Measurements from ENCODE around the gene RASGRP2. TPM values are rescaled to one million over a fixed set of nuclear protein-coding genes. Genes with fewer than 3 reads are reported as not detected.
A peak's percentile ranks its signal among the peaks of the same experiment; 100 is the strongest.

Gene RASGRP2
- total RNA-seq, 2 experiments from 2014 or later, result 159 to 162 TPM

DNA sequence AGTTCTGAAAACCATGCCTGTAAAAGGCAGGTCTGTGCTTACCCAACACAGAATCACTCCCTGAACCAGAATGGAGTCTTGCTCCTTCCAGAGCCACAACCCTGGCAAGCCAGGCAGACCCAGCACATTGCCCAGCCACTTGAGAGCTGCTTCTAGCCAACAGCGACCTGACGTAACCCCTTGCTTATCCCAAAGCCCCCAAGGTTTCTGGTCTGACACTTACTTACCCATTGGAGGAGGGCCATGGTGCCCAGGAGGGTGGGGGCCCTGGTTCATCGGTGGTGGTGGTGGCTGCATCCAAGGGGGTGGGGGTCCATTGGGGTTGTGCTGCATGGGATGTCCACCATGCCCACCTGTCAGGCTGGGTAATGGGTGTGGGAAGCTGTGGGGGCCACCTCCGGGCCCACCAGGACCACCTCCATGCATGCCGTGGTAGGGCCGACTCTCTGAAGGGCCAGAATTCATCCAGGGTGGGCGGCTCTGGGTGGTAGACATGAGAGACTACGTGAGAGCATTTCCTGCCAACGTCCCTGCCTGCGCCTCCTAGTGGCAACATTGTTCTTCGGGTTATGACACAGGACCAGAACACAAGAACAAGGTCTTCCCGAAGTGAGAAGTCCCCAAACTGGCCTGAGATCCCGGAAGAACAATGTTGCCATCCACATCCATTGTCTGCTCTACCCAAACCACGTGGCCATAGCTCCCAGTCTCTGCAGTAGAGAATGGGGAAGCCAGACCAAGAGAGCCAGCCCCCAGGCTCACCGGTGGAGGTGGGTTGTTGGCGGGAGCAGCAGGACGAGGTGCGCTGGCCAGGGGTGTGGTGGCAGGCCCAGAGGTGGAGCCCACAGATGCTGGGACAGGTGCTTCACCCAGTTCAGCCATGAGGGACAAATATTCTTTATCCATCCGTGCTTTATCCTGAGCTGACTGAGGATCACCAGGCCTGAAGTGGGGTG lies 23.7 kb upstream of the RASGRP2 start:
- H3K4me1 Mint-ChIP-seq, result peaks cover 67% of the 10 kb centered on the region
- no peaks in the 10 kb centered on the region for H3K9me3 Mint-ChIP-seq
- peak overlapping the region; percentile 39 for H3K4me3 Mint-ChIP-seq
- ATAC-seq (ENCODE audit: low read depth) (peak; percentile 30), DNase-seq (peak; percentile 81)
- POLR2A ChIA-PET, result interaction anchor here (10.4 to 14.2 kb wide), 2 partner anchors 7 to 23 kb away, joined by 157 to 278 read pairs; partner anchors contain the start of genes RASGRP2 and SF1
- H3K36me3 Mint-ChIP-seq, result peaks cover 56% of the 10 kb centered on the region
- H3K27me3 Mint-ChIP-seq, result no peaks in the 10 kb centered on the region
- peak overlapping the region; percentile 70 for H3K27ac Mint-ChIP-seq

DNA sequence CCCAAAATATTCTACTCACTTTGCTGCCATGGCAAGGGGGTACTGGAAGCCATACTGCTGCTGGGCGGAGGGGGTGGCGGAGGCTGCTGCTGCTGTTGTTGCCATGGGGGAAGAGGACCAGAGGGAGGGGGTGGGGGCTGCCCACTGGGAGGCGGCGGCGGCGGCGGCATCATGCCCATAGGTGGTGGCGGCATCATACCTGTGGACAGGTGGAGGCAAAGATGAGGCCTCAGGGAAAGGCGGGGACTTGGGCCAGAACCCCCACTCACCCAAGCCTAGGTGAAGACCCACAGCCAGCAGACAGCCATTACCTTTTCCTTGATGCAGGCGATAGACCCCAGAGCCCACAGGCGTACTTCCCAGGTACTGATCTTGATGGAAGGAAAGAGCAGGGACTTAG lies 22.9 kb upstream of the RASGRP2 start:
- peak overlapping the region; percentile 8 for H3K4me3 Mint-ChIP-seq
- ATAC-seq (ENCODE audit: low read depth) (no peak), DNase-seq (peak; percentile 26)
- no peaks in the 10 kb centered on the region for H3K9me3 Mint-ChIP-seq
- no peaks in the 10 kb centered on the region for H3K27me3 Mint-ChIP-seq
- H3K27ac Mint-ChIP-seq, result peak overlapping the region; percentile 19
- H3K4me1 Mint-ChIP-seq, result peaks cover 66% of the 10 kb centered on the region
- peaks cover 51% of the 10 kb centered on the region for H3K36me3 Mint-ChIP-seq
- POLR2A ChIA-PET, result interaction anchor here (10.4 to 14.2 kb wide), 2 partner anchors 8 to 22 kb away, joined by 157 to 278 read pairs; partner anchors contain the start of genes RASGRP2 and SF1

DNA sequence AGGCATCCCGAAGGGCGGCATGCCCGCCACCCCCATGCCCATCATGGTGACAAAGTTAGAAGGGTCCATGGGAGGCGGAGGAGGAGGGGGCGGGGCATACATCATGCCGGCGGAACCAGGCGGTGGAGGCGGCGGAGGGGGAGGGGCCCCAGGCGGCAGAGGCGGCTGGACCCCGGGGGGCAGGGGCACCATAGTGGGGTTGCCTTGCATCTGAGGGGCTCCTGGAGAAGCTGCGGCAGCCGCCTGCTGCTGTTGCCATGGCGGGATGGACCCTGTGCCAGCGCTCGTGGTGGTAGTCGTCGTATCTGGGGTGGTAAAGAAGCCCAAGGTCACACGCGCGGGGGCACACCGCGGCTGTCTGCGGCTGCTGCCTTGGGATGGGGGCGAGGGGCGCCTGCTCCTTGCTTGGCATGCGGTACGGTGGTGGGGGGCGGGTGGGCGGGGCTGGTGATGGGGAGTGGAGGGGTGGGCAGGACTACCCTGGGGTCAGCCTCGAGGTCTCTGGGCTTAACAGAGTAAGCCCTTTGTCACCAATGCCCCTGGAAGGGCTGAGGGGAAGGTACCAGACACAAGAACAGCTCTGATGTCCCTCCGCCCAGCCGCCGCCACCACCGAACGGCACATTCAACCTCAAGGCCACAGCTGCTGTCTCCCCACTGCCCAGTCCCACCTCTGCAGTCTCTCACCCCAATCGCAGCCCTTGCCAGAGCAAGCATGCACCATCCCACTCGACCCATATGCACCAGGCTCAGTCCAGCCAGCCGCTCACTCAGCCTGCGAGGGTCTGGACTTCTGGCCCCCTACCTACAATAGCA lies 22.1 kb upstream of the RASGRP2 start:
- Mint-ChIP-seq H3K4me3 (peak overlapping the region; percentile 80), H3K27me3 (no peaks in the 10 kb centered on the region), H3K27ac (peak overlapping the region; percentile 88), H3K4me1 (peaks cover 66% of the 10 kb centered on the region), H3K9me3 (no peaks in the 10 kb centered on the region), H3K36me3 (peaks cover 51% of the 10 kb centered on the region)
- peak; percentile 32 for DNase-seq
- no peak for ATAC-seq (ENCODE audit: low read depth)
- POLR2A ChIA-PET, result interaction anchor here (0.6 to 14.2 kb wide), 4 partner anchors 9 to 444 kb away, joined by 3 to 278 read pairs (median 80); partner anchors contain the start of genes RASGRP2 and SF1

DNA sequence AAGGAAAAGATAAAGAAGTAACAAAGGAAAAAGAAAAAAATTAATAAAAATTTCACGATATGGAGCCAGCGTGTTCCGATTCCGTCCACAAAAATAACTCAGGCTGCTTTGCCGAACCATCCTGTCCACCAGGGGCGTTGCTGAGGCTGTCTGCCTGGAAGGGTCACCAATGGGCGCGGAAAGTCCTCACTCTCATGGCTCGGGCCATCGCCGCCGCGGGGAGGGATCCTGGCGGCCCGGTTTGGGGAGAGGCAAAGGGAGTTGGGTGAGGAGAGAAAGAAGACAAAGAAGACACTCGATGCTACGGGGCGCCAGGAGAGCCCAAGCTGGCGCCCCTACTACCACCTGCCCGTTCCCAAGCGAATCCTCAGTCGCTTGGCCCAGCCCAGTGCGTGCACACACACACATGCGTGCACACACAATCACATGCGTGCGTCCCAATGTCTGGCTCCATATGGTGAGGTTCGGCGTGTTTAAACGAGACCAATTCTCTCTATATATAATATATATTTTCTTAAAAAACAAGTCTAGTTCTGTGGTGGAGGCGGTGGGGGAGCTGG lies 21.4 kb upstream of the RASGRP2 start:
- H3K27ac Mint-ChIP-seq, result peak overlapping the region; percentile 88

DNA sequence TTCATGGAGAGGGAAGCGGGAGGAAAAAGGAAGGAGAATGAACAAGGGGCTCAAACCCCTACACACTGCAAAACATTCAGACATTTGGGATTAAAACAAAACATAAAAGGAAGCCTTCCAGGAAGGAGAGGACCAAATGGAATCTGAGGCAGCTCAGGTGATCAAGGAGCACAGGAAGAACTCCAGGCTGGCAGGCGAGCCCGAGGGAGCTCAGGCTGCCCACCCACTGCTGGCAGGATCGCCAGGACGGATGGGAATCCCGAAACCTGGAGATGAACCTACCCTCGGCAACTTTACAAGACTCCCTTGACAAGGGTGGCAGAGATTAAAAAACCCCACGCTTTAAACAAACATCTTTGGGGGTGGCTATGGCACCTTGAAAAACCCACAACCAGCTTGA lies 20.8 kb upstream of the RASGRP2 start:
- H3K36me3 Mint-ChIP-seq, result peaks cover 46% of the 10 kb centered on the region
- H3K4me3 Mint-ChIP-seq, result peak overlapping the region; percentile 80
- H3K27ac Mint-ChIP-seq, result peak overlapping the region; percentile 88
- POLR2A ChIA-PET, result interaction anchor here (1.0 to 14.2 kb wide), 7 partner anchors 10 to 734 kb away, joined by 3 to 278 read pairs (median 4); partner anchors contain the start of genes MALAT1, RASGRP2 and SF1
- ATAC-seq (ENCODE audit: low read depth), result no peak
- H3K4me1 Mint-ChIP-seq, result peaks cover 73% of the 10 kb centered on the region
- H3K9me3 Mint-ChIP-seq, result no peaks in the 10 kb centered on the region
- H3K27me3 Mint-ChIP-seq, result no peaks in the 10 kb centered on the region
- DNase-seq, result peak; percentile 32

More for the DNA sequence above, 21.4 kb upstream of the RASGRP2 start:
- Mint-ChIP-seq H3K27me3 (no peaks in the 10 kb centered on the region), H3K4me3 (peak overlapping the region; percentile 80), H3K36me3 (peaks cover 48% of the 10 kb centered on the region), H3K4me1 (peaks cover 70% of the 10 kb centered on the region), H3K9me3 (no peaks in the 10 kb centered on the region)
- ATAC-seq (ENCODE audit: low read depth) (no peak), DNase-seq (peak; percentile 34)
- POLR2A ChIA-PET, result interaction anchor here (1.9 to 14.2 kb wide), 3 partner anchors 10 to 20 kb away, joined by 4 to 278 read pairs (median 157); partner anchors contain the start of genes RASGRP2 and SF1

DNA sequence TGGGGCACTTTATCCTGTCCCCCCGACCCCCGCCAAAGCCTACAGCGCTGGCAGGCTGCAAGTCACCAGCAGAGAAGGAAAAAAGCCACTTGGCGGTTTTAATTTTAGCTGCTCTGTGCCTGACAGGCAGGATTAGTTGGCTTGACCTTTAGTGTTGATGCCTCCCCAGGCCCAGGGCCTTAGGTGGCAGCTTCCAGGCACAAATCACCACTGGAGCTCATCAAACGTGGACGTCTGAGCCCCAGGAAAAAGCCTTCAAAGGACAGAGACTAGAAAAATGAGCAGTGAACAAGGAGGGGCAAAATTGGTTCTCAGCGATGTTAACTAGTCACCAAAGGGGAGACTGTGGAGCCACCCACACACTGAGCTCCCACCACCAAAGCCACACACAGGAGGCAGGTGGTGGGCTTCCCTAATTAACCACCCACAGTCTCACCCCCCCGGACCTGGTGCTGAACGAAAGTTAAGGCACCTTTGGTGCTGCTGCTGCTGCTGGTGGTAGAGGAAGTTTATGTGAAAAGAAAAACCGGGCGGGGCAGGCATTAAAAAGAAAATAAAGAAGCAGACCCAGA lies 20.2 kb upstream of the RASGRP2 start:
- ATAC-seq (ENCODE audit: low read depth) (peak; percentile 51), DNase-seq (peak; percentile 74)
- POLR2A ChIA-PET, result interaction anchor here (0.6 to 14.2 kb wide), 10 partner anchors 11 to 735 kb away, joined by 3 to 278 read pairs (median 4); partner anchors contain the start of genes MALAT1, RASGRP2 and SF1
- H3K36me3 Mint-ChIP-seq, result peaks cover 41% of the 10 kb centered on the region
- no peaks in the 10 kb centered on the region for H3K27me3 Mint-ChIP-seq
- H3K4me3 Mint-ChIP-seq, result peak overlapping the region; percentile 80
- H3K4me1 Mint-ChIP-seq, result peaks cover 73% of the 10 kb centered on the region
- H3K27ac Mint-ChIP-seq, result peak overlapping the region; percentile 88
- H3K9me3 Mint-ChIP-seq, result no peaks in the 10 kb centered on the region

DNA sequence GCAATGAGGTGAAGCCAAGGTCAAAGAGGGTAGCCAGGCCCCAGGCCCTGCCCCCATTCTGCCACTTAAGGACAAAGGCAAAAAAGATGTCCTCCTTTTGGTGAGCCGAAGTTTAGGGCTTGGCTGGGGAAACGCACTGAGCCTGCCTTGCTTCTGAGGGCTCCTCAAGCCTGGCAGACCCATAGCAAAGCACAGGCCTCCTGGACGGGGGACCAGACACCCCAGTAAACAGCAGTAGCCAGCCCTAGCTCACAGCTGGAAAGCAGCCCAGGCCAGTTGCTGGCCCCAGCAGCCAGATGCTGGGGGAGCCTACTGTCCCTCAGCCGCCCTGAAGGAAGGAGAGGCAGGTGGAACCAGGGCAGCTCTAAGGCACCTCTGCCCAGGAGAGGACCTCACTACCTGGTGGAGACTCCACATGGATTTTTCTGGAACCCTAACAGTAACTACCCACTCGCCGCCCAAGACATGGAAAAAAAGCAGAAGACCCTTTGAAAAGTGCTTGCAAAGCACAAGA lies 19.6 kb upstream of the RASGRP2 start:
- Mint-ChIP-seq H3K27ac (peak overlapping the region; percentile 88), H3K9me3 (no peaks in the 10 kb centered on the region), H3K4me3 (peak overlapping the region; percentile 80), H3K4me1 (peaks cover 72% of the 10 kb centered on the region), H3K36me3 (peaks cover 37% of the 10 kb centered on the region), H3K27me3 (no peaks in the 10 kb centered on the region)
- DNase-seq (peak; percentile 57), ATAC-seq (ENCODE audit: low read depth) (peak; percentile 7)
- POLR2A ChIA-PET, result interaction anchor here (0.6 to 14.2 kb wide), 9 partner anchors 11 to 100 kb away, joined by 3 to 278 read pairs (median 4); partner anchors contain the start of genes RASGRP2 and SF1

DNA sequence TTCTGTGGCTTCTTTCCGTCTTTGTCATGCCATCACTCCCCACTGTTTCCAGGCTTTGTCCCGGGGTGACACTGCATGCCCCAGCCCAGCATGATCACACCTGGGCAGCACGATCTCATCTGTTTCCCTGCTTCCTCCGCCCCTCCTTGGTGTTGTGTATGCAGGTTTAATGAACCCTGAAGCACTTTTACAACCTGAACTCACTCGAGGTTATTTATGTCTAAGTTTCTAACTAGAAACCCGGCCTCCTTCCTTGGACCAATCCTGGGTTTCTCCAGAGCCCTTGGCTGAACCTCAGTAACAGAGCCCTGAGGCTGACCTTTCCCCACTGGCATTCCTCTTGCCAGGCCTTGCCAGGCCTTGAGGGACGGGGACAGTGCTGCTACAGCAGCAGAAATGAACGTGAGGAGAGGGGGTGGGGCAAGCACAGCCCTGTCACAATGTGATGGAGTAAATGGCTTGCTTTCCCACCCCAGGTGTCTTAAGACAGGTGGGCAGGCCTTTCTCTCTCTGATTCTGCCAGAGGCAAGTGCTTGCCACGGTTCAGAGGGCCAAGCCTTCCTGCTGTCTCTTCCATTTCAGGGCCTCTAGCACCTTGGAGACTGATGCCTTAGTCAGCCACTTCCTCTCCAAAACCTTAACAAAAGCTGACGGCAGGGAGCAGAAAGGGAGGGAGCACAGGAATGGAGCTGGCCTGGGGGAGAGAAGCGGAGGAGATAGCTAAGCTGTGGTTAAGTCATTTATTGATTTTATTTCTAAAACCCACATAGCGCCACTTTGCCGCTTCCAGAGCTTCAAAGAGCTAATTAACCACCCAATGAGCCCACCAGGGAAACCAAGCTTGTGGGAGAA lies 19.0 kb upstream of the RASGRP2 start:
- peak overlapping the region; percentile 80 for H3K4me3 Mint-ChIP-seq
- peaks cover 30% of the 10 kb centered on the region for H3K36me3 Mint-ChIP-seq
- ATAC-seq (ENCODE audit: low read depth), result peak; percentile 24

DNA sequence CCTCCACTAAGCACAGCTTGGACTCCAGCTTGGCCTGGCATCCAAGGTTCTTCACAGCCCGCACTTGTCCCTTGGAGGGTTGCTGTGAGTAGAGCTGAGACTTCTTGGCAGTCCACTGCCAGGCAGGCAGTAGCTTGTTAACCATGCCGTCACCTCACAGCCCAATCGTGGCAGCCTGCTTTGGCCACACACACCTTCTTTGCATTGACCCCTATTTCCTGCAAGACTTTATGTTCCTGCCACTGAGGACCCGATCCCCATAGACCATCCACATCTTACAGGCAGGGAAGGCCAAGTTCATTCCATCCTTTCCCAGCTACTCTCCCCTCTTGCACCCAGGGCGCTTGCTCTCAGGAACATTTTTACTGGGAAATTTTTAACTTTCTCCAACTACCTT lies 18.3 kb upstream of the RASGRP2 start:
- ATAC-seq (ENCODE audit: low read depth), result no peak
- DNase-seq, result peak; percentile 36
- Mint-ChIP-seq H3K27me3 (no peaks in the 10 kb centered on the region), H3K4me3 (peak overlapping the region; percentile 80), H3K4me1 (peaks cover 63% of the 10 kb centered on the region), H3K36me3 (peaks cover 27% of the 10 kb centered on the region), H3K27ac (peak overlapping the region; percentile 88), H3K9me3 (no peaks in the 10 kb centered on the region)
- POLR2A ChIA-PET, result interaction anchor here (1.0 to 14.2 kb wide), 4 partner anchors 9 to 97 kb away, joined by 3 to 278 read pairs (median 80); partner anchors contain the start of genes RASGRP2 and SF1

More for the DNA sequence above, 19.0 kb upstream of the RASGRP2 start:
- Mint-ChIP-seq H3K27me3 (no peaks in the 10 kb centered on the region), H3K4me1 (peaks cover 68% of the 10 kb centered on the region), H3K27ac (peak overlapping the region; percentile 88), H3K9me3 (no peaks in the 10 kb centered on the region)
- POLR2A ChIA-PET, result interaction anchor here (0.9 to 14.2 kb wide), 6 partner anchors 10 to 96 kb away, joined by 3 to 278 read pairs (median 6); partner anchors contain the start of genes RASGRP2 and SF1
- peak; percentile 56 for DNase-seq

DNA sequence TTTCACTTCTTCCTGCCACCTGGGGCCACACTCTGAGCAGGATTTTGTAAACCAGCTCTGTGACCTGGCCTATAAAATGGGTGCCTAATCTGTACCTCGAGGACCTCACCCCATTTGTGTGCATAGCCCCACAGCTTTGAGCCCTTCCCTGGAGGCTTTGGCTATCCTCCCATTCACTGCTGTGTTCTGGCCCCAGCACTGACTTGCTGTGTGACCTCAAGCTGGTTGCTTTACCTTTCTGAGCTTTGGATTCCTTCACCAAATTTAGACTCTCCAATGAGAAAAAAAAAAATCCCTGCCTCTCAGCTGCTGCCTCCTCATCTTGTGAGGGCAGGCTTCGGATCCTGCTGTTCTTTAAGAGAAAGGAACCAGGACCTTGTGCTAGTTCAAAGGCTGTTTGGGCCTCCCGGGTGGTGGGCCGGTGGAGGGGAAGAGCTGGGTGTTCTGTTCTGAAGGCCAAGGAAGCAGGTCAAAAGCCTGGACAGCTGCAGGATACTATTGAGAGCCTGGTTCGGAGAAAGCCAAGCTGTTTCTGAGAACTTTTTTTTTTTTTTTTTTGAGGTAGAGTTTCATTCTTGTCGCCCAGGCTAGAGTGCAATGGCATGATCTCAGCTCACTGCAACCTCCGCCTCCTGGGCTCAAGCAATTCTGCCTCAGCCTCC lies 16.9 kb upstream of the RASGRP2 start:
- H3K9me3 Mint-ChIP-seq, result no peaks in the 10 kb centered on the region
- ATAC-seq (ENCODE audit: low read depth) (no peak), DNase-seq (peak; percentile 53)
- H3K27me3 Mint-ChIP-seq, result no peaks in the 10 kb centered on the region
- peaks cover 23% of the 10 kb centered on the region for H3K36me3 Mint-ChIP-seq
- POLR2A ChIA-PET, result interaction anchor here (0.7 to 14.2 kb wide), 9 partner anchors 9 to 1138 kb away, joined by 3 to 278 read pairs (median 4); partner anchors contain the start of genes MAP4K2, RASGRP2 and SF1
- peaks cover 59% of the 10 kb centered on the region for H3K4me1 Mint-ChIP-seq
- H3K27ac Mint-ChIP-seq, result peak overlapping the region; percentile 88
- peak overlapping the region; percentile 77 for H3K4me3 Mint-ChIP-seq
